Measurements from ENCODE around the gene UTP4.
A peak's percentile ranks its signal among the peaks of the same experiment; 100 is the strongest.
"Not testable (repeated sequence)": the region's sequence is repeated elsewhere in the genome, so short reads cannot be mapped to it uniquely, and the experiment has no call there.

Gene UTP4

DNA sequence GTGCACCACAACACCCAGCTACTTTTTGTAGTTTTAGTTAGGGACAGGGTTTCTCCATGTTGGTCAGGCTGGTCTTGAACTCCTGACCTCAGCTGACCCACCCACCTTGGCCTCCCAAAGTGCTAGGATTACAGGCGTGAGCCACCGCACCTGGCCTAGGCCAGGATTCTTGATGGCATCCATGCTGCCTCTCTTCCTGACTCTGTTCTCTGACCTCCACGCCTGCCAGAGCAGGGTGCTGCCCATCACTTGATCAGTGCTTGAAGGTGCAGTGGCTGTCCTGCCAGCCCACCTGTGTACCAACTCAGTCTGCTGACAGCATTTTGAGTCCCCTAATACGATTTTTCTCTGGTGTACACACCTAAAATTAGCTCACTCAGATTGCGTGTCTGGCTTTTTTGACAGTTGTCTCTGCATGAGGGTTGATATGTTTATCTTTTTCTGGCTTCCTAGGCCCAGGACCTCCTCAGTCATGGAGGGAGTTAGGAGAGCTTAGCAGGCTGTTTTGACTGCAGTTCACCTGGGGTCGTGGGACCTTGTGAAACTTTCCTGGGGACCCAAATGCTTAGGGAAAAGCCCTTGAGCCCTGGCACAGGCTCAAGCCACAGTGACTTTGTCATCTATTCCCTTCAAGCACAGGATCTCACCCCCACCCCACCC, 21.1 kb upstream of the UTP4 start:
- no peak for DNase-seq

DNA sequence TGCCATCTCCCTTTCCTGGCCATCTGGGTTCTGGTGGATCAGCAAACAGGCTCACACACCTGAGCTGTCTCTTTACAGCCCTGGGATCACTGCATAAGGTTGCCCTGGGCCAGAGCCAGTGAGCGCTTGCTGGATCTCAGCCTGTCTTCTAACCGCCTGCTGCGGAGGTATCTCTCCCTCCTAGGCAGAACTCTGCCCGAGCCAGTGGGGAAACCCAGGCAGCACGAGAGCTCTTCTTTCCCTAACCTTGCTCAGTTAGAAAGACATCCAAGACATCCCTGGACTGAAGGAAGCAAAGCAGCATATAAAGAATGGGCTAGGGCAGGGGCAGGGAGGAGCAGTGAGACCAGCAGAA, 20.6 kb upstream of the UTP4 start:
- no peak for DNase-seq

DNA sequence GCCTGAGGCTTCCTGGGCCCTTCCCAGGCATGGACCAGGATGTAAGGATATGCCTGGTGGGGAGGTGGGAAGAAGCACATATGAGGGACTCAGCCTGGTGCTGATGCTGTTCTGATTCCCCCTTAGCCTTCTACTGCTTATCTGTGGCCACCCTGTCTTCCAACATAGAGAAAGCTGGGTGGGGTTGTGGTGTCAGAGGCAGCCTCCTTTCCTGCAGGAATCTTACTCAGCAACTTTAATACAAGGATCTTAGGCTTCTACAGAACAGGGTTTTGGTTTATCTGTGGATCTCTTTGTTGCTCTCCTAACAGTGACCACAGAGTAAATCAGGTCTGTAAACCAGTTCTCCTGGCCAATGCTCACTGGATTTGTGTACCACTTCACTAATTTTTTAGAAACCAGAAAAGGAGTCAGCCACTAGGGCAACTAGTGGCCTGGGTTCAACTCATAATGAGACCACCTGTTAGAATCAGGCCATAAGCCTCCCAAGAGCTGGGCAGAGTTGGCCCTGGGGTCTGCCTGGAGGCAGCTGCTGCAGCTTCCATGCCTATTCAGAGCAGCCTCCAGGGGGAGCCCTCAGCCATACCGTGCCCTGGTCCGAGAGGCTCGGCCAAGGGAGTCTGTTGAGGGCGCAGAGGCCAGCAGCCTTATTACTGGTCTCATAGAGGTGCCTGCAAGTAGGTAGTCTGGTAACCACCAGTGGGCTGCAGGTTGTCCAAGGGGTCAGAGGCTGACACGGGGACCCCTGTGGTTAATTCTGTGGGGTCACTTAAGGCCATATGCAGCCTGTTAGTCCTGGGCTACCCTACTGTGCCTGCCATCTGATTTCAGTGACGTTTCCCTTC, 19.9 kb upstream of the UTP4 start:
- DNase-seq = peak; percentile 39

DNA sequence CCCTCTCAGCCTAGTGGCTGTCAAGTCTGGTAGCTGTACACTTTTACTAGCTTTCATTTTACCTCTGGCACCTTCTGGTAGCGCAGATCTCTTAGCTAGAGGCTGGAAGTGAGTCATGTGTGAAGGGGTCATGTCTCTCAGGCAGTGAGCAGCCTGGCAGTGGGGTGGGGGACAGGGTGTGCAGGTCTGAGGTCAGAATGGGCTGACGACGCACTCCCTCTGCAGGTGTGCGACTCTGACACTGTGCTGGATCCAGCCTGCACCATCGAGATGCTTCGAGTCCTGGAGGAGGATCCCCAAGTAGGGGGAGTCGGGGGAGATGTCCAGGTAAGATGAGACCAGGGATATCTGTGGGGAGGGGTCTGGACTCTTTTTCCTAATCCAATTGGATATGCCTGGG, 19.2 kb upstream of the UTP4 start:
- DNase-seq = no peak

DNA sequence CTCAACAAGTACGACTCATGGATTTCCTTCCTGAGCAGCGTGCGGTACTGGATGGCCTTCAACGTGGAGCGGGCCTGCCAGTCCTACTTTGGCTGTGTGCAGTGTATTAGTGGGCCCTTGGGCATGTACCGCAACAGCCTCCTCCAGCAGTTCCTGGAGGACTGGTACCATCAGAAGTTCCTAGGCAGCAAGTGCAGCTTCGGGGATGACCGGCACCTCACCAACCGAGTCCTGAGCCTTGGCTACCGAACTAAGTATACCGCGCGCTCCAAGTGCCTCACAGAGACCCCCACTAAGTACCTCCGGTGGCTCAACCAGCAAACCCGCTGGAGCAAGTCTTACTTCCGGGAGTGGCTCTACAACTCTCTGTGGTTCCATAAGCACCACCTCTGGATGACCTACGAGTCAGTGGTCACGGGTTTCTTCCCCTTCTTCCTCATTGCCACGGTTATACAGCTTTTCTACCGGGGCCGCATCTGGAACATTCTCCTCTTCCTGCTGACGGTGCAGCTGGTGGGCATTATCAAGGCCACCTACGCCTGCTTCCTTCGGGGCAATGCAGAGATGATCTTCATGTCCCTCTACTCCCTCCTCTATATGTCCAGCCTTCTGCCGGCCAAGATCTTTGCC, 18.0 kb upstream of the UTP4 start:
- DNase-seq = no peak

DNA sequence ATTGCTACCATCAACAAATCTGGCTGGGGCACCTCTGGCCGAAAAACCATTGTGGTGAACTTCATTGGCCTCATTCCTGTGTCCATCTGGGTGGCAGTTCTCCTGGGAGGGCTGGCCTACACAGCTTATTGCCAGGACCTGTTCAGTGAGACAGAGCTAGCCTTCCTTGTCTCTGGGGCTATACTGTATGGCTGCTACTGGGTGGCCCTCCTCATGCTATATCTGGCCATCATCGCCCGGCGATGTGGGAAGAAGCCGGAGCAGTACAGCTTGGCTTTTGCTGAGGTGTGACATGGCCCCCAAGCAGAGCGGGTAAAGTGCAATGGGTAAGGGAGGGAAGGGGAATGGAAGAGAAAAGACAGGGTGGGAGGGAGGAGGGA, 17.5 kb upstream of the UTP4 start:
- DNase-seq = no peak

DNA sequence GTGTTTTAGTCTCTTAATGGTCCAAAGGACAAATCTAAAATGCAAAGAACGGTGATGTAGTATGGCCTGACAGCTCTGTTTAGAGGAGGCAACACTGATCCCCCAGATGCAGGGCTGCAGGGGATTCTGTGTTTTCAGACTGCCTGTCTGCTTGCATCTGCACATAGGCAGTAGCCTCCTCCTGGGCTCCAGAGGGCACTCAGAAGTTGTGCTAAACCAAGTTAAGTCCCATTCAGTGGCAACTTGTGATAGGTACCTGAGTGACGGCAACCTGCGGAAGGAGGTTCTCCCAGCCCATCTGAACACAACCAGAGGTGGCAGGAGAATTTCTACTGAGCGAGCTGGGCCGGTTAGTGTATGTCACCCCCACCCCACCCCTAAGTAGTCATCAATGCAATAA, 17.1 kb upstream of the UTP4 start:
- no peak for DNase-seq

DNA sequence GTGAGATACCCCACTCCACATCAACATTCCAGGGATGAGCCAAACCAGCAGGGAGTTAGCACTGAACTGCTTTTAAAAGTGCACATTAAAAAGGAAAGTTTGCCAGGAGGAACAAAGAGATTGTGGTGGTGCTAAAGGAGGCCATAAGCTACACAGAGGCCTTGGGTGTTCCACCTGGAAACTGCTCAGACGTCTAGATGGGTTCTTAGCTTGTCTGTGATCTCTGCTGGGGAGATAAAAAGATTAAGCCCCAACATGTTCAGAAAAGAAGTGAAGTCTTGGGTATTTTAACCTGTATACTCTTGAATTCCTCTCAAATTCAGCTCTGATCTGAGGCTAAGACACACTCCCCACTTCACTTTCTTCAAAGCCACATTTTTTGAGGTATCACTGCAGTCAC, 16.6 kb upstream of the UTP4 start:
- DNase-seq = no peak

DNA sequence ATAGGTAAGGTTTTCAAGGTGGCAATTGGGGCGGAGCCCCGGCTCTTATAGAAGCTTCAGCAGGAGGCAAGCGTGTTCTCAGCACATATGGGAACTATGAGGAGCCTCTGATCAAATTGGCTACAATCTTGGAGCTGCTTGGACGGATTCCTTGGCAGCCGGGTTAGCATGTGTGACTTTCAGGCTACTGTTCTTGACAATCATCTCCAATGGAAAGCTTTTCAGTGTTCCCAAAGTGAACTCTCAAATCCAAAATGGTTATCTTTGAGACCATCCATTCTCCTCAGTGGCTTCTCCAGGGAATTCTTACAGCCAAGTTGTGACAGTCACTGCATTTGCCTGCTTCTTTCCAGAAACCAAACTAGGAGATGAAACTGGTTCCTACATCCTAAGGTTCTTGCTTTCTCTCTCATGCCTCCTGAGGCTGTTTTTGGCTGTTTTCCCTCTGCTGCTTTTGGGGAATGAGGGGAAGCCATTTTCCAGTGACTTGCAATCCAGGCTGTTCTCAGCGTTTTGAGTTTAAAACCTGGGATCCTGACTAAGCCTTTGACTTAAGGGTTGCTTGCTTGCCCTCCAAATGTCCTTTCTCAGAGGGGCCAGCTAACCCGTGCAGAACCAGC, 16.1 kb upstream of the UTP4 start:
- DNase-seq = no peak

DNA sequence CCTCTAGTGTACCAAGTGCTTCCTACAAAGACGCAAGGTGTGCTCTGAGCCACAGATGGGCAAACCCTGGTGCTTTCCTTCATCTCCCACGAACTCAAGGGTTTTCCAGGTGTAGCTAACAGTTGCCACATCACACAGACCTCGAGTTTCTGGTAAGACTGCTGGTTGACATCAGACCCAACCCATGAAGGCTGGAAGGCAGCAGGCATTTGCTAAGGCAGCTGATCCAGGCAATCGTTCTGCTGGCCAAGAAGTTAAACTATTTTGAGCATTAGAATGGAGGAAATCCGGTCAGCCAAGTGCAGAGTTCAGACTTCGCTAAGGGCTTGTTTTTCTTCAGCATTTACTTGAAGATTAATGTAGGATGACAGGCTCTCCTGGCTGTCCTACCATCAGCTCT, 15.5 kb upstream of the UTP4 start:
- no peak for DNase-seq

DNA sequence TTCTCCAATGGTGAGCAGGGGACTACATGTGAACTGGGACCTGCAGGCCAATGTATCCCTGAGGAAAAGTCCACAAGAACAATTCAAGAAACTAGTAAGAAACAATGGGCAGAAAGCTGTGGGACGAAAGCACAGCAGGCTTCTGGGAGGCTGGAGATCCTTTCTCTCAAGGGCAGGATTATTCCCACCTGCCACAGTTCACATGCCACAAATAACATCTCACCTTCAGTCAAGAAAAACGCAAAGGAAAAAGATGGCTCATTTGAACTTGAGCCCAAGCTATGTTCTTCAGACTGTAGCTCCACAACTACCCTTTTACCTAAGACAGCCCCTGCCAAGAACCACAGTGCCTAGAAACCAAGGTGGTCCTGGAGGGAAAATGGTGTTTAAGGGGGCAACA, 14.0 kb upstream of the UTP4 start:
- DNase-seq = no peak

DNA sequence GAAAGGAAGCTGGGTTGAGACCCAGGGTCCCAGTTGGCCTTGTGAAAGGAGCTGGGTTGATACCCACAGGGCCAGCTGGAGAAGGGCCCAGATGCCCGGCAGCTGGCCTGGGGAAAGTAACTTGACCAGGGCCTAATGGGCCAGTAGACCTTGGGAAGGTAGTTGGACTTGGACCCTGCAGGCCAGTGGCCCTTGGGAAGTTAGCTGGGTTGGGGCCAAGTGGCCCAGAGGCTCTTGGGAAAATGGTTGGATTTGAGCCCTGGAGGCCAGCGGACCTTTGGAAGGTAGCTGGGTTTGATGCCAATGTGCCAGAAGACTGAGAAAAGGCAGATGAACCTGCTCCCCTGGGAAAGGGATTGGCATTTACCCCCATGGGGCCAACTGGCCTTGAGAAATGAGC, 13.5 kb upstream of the UTP4 start:
- DNase-seq = no peak

DNA sequence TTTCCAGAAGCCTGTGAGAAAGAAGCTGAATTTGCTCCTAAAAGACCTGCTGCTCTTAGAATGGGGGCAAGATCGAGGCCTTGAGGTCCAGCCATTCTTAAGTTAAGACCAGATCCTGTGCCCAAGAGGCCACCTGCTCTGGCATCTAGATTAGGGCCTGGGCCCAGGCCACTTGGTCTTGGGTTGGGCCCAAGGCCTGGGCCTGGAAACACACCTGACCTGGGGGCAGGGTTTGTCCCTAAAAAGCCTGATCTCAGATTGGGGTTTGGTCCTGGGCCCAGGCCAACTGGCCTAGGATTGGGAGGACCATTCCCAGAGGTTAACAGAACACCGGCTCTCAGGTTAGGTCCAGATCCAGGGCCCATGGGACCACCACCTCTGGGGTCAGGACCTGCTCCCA, 12.9 kb upstream of the UTP4 start:
- DNase-seq = no peak

DNA sequence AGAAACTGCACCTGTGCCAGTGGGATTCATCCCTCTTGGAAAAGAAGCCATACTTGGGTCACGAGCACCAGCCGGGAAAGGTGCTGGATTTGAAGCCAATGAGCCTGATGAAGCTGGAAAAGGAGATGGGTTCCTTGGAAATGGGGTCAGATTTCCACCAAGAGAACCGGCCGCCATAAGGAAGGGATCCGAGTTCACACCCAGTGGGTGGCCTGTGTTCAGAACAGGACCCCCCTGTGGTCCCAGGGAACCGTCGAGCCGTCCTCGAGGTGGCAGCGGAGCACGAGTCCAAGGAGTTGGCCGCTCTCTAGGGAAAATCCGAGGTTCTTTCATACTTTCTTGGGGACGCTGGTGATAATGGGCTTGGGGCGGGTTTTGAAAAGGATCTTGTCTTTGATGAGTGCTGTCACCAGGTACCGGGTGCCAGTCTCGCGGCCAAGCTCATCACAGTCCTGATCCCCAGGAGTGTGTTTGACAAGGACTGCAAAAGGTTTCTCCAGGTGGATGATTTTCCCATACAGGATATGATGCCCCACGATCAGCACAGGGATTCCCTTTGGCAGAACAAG, 12.3 kb upstream of the UTP4 start:
- DNase-seq = no peak

DNA sequence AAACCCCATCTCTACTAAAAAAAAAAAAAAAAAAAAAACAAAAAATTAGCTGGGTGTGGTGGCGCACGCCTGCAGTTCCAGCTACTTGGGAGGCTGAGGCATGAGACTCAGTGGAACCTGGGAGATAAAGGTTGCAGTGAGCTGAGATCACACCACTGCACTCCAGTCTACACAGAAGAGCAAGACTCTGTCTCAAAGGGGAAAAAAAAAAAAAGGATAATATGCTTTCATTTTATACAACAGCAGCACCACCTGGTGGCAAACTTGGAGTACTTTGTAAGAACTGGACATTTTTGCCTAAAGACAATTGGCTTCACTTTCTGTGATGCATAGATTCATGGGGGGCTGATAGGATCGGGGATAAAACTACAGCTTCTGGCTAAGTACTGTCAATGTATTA, 8.5 kb upstream of the UTP4 start:
- peak; percentile 70 for DNase-seq

DNA sequence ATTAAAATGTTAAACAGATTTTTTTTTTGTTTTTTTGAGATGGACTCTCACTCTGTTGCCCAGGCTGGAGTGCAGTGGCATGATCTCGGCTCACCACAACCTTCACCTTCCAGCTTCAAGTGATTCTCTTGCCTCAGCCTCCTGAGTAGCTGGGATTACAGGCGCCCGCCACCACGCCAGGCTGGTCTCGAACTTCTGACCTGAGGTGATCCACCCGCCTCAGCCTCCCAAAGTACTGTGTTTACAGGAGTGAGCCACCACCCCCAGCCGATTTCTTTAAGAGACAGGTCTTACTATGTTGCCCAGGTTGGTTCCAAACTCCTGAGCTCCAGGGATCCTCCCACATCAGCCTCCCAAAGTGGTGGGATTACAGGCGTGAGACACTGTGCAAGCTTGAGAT, 8.0 kb upstream of the UTP4 start:
- not testable (repeated sequence) for DNase-seq

DNA sequence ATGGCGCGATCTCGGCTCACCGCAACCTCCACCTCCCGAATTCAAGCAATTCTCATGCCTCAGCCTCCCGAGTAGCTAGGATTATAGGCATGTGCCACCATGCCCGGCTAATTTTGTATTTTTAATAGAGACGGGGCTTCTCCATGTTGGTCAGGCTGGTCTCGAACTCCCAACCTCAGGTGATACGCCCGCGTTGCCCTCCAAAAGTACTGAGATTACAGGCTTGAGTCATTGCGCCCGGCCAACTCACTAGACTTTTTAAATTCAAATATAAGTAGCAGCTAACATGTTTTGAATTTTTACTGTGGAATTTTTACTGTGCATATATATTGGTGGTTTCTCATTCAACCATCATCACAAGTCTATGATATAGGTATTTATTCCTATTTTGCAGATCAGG, 7.5 kb upstream of the UTP4 start:
- DNase-seq = not testable (repeated sequence)

DNA sequence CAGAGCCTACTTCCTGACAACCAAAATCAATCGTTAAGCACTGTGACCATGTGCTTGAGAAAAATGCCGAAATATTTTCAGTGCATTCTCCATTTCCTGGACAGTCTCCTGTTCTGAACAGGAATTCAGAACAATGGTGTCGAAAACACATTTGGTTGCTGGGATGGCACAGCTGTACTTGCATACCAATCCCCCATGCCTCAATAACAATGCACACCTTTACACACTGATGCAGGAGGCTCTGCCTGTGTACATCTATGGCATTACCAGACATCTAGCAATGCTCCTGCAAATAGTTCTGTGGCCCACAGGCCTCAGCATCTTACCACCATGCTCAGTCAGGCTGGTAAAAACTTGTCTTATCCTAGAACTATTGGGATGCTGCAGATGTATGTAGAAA, 6.2 kb upstream of the UTP4 start:
- DNase-seq = no peak

DNA sequence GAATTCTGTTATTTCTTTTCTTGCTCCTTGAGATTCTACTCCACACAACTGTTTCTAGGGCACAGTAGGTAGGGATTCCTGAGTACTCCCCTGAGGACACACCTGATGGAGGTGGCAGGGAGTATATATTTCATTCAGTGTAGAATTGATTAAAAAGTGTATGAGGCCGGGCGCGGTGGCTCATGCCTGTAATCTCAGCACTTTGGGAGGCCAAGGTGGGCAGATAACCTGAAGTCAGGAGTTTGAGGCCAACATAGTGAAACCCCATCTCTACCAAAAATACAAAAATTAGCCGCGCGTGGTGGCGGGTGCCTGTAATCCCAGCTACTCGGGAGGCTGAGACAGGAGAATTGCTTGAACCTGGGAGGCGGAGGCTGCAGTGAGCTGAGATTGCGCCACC, 5.6 kb upstream of the UTP4 start:
- DNase-seq = not testable (repeated sequence)

DNA sequence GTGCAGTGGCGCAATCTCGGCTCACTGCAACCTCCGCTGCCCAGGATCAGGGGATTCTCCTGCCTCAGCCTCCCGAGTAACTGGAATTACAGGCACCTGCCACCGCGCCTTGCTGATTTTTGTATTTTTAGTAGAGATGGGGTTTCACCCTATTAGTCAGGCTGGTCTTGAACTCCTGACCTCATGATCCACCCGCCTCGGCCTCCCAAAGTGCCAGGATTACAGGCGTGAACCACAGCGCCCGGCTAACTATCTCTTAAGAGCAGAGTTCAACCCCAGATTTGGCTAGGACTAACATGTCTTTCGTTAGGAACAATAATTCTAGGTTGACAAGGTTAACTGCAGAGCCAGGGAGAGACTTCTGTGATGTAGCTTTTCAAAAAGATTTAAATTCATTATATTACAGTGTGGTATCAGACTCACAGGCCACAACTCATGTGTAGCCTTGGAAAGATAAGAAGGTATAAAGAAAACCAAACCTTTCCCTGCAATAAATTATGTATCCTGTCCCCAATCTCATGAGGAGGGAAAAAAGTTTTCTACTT, 4.4 kb upstream of the UTP4 start:
- DNase-seq = no peak

DNA sequence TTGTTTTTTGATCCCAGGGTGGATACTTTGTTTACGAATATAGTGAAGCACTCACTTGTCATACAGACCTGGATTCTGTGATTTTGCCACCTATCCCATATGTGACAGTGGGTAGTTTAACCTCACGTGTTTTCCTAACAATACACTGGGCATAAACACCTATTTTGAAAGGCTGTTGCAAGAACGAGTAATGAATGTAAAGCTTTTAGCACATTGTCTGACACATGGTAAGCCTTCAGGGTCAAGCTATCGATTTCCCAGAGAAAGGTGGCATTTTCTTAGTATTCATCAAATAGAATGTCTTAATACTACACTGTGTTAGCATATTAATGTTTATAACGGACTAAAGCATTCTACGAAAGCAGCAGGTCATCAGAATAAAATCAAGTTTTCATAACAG, 2.0 kb upstream of the UTP4 start:
- DNase-seq = no peak

DNA sequence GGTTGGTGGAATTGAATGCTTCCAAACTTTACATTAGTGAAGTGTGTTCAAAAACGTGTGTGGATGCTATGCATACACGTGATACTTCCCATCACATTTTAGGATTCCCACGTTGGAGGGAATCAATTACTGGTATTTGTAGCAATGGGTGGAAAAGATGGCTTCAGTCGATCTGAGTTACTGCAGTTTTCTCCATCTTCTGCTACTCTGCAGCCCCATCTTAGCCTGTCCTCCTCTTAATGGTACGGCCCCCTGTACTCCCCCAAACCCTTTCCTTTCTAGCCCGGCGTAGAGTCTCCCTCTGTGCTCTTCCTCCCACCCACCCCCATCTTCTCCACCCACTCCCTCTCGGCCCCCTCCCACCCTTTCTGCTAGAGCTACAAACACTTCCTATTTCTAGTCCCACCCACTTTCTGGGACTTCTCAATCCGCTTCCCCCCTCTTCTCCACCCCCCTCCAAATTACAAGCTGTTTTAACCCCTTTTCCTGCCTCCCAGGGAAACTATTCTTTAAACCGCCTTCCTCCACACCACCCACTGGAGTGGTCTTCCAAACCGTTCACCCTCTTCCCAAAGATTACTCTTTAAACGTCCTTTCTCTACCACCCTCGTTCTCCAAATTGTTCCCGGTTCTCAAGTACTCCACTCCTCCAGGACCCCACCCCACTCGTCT, 1.1 kb upstream of the UTP4 start:
- DNase-seq = peak; percentile 50

All from NCI-H69 (cell line).